ENCODE measurements around the gene MRRF.

DNA sequence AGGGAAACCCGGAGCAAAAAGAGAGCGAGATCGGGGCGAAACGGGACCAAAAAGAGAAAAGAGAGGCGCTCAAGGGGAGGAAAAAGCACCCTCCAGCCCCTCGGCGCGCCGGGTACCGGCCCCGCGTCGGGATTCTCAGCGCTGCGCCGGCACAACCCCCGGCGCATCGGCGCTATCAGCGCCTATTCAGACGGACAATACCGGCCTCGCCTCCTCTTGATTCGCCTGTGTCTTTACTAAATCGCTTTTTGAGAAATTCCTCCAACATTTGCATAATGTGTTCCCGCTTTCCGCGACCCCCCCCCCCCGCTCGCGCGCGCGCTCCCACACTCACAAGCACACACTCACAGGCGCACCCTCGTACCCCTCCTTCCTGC, 36.5 kb upstream of the MRRF start:
- TF ChIP-seq POLR2A (IDR thresholded peaks at IDR 0.05) (no peak), EP300 (IDR thresholded peaks at IDR 0.05) (no peak)
- TF ChIP-seq, protein P1, sequence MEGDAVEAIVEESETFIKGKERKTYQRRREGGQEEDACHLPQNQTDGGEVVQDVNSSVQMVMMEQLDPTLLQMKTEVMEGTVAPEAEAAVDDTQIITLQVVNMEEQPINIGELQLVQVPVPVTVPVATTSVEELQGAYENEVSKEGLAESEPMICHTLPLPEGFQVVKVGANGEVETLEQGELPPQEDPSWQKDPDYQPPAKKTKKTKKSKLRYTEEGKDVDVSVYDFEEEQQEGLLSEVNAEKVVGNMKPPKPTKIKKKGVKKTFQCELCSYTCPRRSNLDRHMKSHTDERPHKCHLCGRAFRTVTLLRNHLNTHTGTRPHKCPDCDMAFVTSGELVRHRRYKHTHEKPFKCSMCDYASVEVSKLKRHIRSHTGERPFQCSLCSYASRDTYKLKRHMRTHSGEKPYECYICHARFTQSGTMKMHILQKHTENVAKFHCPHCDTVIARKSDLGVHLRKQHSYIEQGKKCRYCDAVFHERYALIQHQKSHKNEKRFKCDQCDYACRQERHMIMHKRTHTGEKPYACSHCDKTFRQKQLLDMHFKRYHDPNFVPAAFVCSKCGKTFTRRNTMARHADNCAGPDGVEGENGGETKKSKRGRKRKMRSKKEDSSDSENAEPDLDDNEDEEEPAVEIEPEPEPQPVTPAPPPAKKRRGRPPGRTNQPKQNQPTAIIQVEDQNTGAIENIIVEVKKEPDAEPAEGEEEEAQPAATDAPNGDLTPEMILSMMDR (IDR thresholded peaks at IDR 0.05), result no peak

Measured in tibial nerve (tissue), 4 donors.